ENCODE data around the gene ZNF280A.
"Not testable (repeated sequence)": the region's sequence is repeated elsewhere in the genome, so short reads cannot be mapped to it uniquely, and the experiment has no call there.

- not testable (repeated sequence) for TF ChIP-seq CTCF (IDR thresholded peaks at IDR 0.05; ENCODE audit: control extremely low read depth in 1 of 3, insufficient read depth in 1 of 3, low read depth in 1 of 3, low read length in 3 of 3); CHD2 (IDR thresholded peaks at IDR 0.05; ENCODE audit: low read length); POLR2AphosphoS5 (IDR thresholded peaks at IDR 0.05; ENCODE audit: low read depth, low read length); SUZ12 (IDR thresholded peaks at IDR 0.05; ENCODE audit: low read length); POLR2A (IDR thresholded peaks at IDR 0.05; ENCODE audit: control extremely low read depth in 1 of 2, low read depth in 2 of 2, low read length in 2 of 2); TCF12 (IDR thresholded peaks at IDR 0.05; ENCODE audit: low read depth, low read length); CHD1 (IDR thresholded peaks at IDR 0.05; ENCODE audit: low read depth, low read length); RNF2 (IDR thresholded peaks at IDR 0.05; ENCODE audit: borderline replicate concordance, low read depth, low read length, missing control alignments, poor library complexity, severe bottlenecking); MAX (IDR thresholded peaks at IDR 0.05); RFX5 (IDR thresholded peaks at IDR 0.05; ENCODE audit: borderline replicate concordance, low read depth, low read length); EZH2 (IDR thresholded peaks at IDR 0.05; ENCODE audit: low read depth, low read length, severe bottlenecking); TAF7 (optimal IDR thresholded peaks at IDR 0.05; ENCODE audit: borderline replicate concordance, low read depth, low read length)
Observed at GRCh38 chr22:22471104-22471503, 49.0 kb downstream of the ZNF280A start.

Measured in H1 (cell line).